Kidney (tissue), 14 donors: ENCODE measurements around the gene APOE. TPM values are rescaled to one million over a fixed set of nuclear protein-coding genes. Genes with fewer than 3 reads are reported as not detected.

Experiments used
- DNase-seq, 5 donors: peaks; one replicate each; pipeline ENCODE4 v3.0.0-alpha.2; 2013 to 2020
- FAIRE-seq: peaks from 2 replicates; lab custom pipeline; 2012; peaks lifted over from hg19 to GRCh38; lab: Jason Lieb, UNC
- H3K27ac ChIP-seq, 2 donors: one replicate each; pipeline ENCODE4 v1.7.0; 2013; ENCODE audit warnings: low read depth in 2 of 2, low read length in 2 of 2, inconsistent platforms in 1 of 2
- H3K27me3 ChIP-seq: one replicate; pipeline ENCODE4 v1.7.1; 2013; ENCODE audit warnings: low read length, inconsistent platforms; ENCODE audit not compliant: control insufficient read depth, insufficient read depth
- H3K36me3 ChIP-seq, 3 donors: one replicate each; pipeline versions ENCODE4 v1.7.0 to v1.7.1; 2013; ENCODE audit warnings: low read length in 3 of 3, control low read depth in 1 of 3, inconsistent platforms in 1 of 3; ENCODE audit not compliant: insufficient read depth in 3 of 3, control insufficient read depth in 2 of 3
- H3K4me1 ChIP-seq, 3 donors: one replicate each; pipeline versions ENCODE4 v1.7.0 to v1.7.1; 2013; ENCODE audit warnings: low read length in 3 of 3, inconsistent platforms in 1 of 3, low read depth in 1 of 3; ENCODE audit not compliant: control insufficient read depth in 2 of 3, insufficient read depth in 2 of 3
- H3K4me3 ChIP-seq, 3 donors: one replicate each; pipeline versions ENCODE4 v1.7.0 to v1.8.1; 2013; ENCODE audit warnings: low read length in 3 of 3, control low read depth in 1 of 3, inconsistent platforms in 1 of 3
- H3K9ac ChIP-seq, 3 donors: one replicate each; pipeline versions ENCODE4 v1.7.0 to v1.7.1; 2013; ENCODE audit warnings: low read length in 3 of 3, control low read depth in 1 of 3, inconsistent platforms in 1 of 3
- H3K9me3 ChIP-seq, 3 donors: one replicate each; pipeline versions ENCODE4 v1.7.0 to v1.7.1; 2013; ENCODE audit warnings: low read length in 3 of 3, control low read depth in 1 of 3, inconsistent platforms in 1 of 3; ENCODE audit not compliant: control insufficient read depth in 2 of 3, insufficient read depth in 1 of 3
- intact Hi-C: fragments of 100-400 bp; cut with DNase I; formaldehyde crosslinking; loops from one replicate; pipeline ENCODE4 v1.11.1; 2022
- polyA plus RNA-seq: library from polyadenylated mRNA; stranded (reverse); fragments of 350-450 nt; fragmentation: Illumina TruSeq; extraction: RNeasy Lipid Tissue Mini Kit (QIAGEN cat#74804); gene quantifications from one replicate; pipeline ENCODE4 v1.2.3, GENCODE V29; 2014; ENCODE audit warnings: low read depth, low replicate concordance; ENCODE audit not compliant: insufficient read depth
- total RNA-seq: library from RNA; stranded (reverse); fragmentation: NEBNext Ultra II Directional; extraction: Animal tissue kit (Norgen Biotek cat#: 25700); gene quantifications from one replicate; pipeline ENCODE4 v1.2.1, GENCODE V29; 2021
- TF ChIP-seq, protein P1 (sequence below): IDR thresholded peaks from 3 replicates; pipeline ENCODE4 v1.5.1; 2012; ENCODE audit warnings: mild to moderate bottlenecking, moderate library complexity, borderline replicate concordance; ENCODE audit not compliant: insufficient read depth; ENCODE audit errors: extremely low read depth
- donor health status: control.
- donor health status: control.
- donor health status: control.
- donor health status: control.
- donor health status: control.
- donor health status: DM: yes; HTN: yes; CAD: no.
- donor health status: Normal renal cell carcinoma (clear cell type).

The APOE gene
- total and polyA plus RNA-seq, 2 donors from 2014 or later: 122 to 2,837 TPM

DNA sequence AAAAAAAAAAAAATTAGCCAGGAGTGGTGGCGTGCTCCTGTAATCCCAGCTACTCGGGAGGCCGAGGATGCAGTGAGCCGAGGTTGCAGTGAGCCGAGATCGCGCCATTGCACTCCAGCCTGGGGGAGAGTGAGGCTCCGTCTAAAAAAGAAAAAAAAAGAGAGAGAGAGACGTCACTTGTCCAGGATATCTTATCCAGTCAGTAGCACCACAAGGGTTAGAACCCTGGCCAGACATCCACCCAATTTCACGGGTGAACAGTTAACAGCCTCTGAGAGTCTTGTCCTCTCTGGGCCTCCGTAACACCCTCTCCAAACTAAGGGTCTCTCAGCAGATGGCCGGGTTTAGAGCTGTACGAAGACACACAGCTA, 48.7 kb downstream of the APOE start:
- intact Hi-C loops: loop anchor here (5.0 kb wide), 1 partner anchor 47 kb away; the partner anchor contains the start of gene APOE
- Histone ChIP-seq H3K27ac (peak overlapping the region; percentile 92 to 94), H3K36me3 (no peaks in the 10 kb centered on the region), H3K9ac (peak overlapping the region; percentile 89 to 96 (median 90)), H3K4me3 (peak overlapping the region; percentile 90 to 97 (median 91)), H3K4me1 (peaks cover 0 to 32% (median 22%) of the 10 kb centered on the region in 3 donors), H3K9me3 (no peaks in the 10 kb centered on the region), H3K27me3 (no peaks in the 10 kb centered on the region)
- DNase-seq (no peak), FAIRE-seq (no peak)
- TF ChIP-seq, protein P1, sequence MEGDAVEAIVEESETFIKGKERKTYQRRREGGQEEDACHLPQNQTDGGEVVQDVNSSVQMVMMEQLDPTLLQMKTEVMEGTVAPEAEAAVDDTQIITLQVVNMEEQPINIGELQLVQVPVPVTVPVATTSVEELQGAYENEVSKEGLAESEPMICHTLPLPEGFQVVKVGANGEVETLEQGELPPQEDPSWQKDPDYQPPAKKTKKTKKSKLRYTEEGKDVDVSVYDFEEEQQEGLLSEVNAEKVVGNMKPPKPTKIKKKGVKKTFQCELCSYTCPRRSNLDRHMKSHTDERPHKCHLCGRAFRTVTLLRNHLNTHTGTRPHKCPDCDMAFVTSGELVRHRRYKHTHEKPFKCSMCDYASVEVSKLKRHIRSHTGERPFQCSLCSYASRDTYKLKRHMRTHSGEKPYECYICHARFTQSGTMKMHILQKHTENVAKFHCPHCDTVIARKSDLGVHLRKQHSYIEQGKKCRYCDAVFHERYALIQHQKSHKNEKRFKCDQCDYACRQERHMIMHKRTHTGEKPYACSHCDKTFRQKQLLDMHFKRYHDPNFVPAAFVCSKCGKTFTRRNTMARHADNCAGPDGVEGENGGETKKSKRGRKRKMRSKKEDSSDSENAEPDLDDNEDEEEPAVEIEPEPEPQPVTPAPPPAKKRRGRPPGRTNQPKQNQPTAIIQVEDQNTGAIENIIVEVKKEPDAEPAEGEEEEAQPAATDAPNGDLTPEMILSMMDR: no peak

DNA sequence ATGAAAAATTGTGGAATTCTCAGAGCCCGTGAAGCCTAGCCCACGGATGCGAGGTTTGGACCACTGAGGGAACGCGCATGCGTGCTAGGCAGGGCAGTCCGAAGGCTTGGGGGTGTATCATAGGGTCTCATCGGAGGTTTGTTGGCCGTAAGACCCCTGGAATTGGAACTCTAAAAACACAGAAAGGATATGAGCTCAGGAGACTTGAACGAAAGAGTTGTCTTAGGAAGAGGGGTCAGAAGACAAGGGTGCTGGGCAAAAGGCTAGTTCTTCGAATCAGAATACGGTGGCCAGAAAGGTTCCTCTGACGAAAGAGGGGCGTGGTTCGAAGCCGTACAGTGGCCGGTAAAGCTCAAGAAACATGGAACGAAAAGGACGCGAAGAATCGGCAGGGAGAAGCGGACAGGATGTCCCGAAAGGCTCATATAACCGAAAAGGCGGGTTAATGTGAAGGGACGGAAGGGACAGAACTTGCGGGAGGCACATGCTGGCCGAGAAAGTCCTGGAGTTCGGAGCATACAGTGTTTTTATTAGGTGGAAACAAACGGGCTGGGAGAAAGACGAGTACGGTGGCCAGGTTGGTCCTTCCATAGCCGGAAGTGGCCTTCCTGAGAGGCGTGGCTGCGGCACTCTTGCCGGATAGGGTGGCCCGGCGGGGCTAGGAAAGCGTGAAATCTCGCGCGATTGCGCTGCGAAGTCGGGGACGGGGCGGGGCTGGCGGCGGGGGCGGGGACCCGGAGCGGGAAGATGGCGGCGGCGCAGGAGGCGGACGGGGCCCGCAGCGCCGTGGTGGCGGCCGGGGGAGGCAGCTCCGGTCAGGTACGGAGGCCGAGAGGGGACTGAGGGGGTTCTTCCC, 49.3 kb downstream of the APOE start, which contains the start of gene CLPTM1:
TSS of gene CLPTM1 (plus strand) at position 732 of the 856 bp plus-strand sequence. CDS start at position 748, 16 bp downstream.
- DNase-seq: peak; percentile 97 to 99 (median 98)
- peak within 1 kb of the TSS; percentile 92 to 94 for H3K27ac ChIP-seq
- FAIRE-seq: no peak
- intact Hi-C loops: loop anchor here (5.0 kb wide), 1 partner anchor 48 kb away; the partner anchor contains the start of gene APOE
- H3K36me3 ChIP-seq: peaks cover 0 to 2% (median 0%) of the 10 kb centered on the region in 3 donors
- H3K9ac ChIP-seq: peak within 1 kb of the TSS; percentile 93 to 99 (median 96)
- TF ChIP-seq, protein P1: no peak
- H3K4me1 ChIP-seq: peaks cover 0 to 32% (median 22%) of the 10 kb centered on the region in 3 donors
- no peaks in the 10 kb centered on the region for H3K9me3 ChIP-seq
- H3K27me3 ChIP-seq: no peaks in the 10 kb centered on the region
- peak within 1 kb of the TSS; percentile 91 to 97 (median 97) for H3K4me3 ChIP-seq

DNA sequence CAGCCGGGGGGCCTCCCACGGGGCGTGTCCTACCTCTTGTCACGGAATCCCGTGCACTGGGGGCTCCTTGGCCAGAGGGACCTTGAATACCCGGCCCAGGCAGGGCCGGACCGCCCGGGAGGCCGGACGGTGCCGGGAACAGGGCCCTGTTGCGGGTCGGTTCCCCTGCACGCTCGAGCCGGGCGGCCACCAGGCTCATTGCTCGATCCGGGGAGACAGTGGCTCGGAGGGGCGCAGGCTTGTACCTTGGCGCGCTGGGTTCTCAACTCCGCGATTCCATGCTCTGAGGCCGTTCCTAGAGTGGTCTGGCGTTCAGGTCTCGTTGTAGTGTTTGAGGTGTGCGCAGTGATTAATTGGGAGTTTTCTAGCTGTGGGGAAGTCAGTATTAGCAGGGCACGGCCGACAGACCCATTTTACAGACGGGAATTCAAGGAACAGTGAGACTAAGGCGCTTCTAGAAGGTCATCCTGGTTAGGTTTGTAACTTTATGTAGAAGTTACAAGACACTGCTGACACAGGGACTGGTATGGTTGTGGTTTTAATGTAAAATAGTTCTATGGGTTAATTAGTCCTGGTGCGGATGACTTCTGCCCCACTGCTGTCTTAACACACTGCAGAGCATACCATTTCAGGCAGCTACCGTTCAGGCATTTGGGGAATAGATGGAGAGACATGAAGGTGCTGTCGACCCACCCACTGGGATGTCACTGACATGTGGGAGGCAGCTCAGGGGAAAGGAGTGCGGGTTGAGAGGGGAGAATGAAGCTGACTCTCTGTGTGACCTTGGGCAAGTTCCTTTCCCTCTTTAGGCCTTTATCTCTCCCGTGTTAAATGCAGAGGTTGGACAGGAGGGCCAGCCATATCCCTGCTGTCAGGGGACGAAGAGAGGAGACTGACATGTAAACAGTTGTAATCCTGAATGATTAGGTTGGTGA, 50.2 kb downstream of the APOE start:
- Histone ChIP-seq H3K27ac (peak overlapping the region; percentile 54 to 70), H3K9ac (peak overlapping the region; percentile 93 to 99 (median 96)), H3K9me3 (no peaks in the 10 kb centered on the region), H3K4me1 (peaks cover 0 to 34% (median 22%) of the 10 kb centered on the region in 3 donors), H3K36me3 (peaks cover 0 to 5% (median under 1%) of the 10 kb centered on the region in 3 donors), H3K27me3 (no peaks in the 10 kb centered on the region), H3K4me3 (peak overlapping the region; percentile 91 to 97 (median 97))
- intact Hi-C loops: no loop called here
- FAIRE-seq (no peak), DNase-seq (peak in 1 of 5 donors; percentile 13)
- TF ChIP-seq, protein P1: no peak
